GM13977 (cell line): Measurements from ENCODE around the gene SUSD6.
A peak's percentile ranks its signal among the peaks of the same experiment; 100 is the strongest.

Experiments used
- DNase-seq: peaks from one replicate; pipeline ENCODE4 v3.0.0; 2012; ENCODE audit warnings: low spot score
- in situ Hi-C: fragments of 300-500 bp; cut with MboI; formaldehyde crosslinking; loops from one replicate; pipeline ENCODE4 v1.12.0; 2022; ENCODE audit warnings: low sequenced_read_pairs, low pct_unique_long_range_greater_than_20kb, mixed read lengths, inconsistent platforms; ENCODE audit not compliant: unreplicated experiment
- TF ChIP-seq, protein P1 (sequence below): IDR thresholded peaks from 2 replicates; pipeline ENCODE4 v1.5.1; 2012; ENCODE audit warnings: mild to moderate bottlenecking, control low read depth; ENCODE audit not compliant: insufficient read depth; ENCODE audit errors: extremely low read depth, missing control alignments

SUSD6 gene

DNA sequence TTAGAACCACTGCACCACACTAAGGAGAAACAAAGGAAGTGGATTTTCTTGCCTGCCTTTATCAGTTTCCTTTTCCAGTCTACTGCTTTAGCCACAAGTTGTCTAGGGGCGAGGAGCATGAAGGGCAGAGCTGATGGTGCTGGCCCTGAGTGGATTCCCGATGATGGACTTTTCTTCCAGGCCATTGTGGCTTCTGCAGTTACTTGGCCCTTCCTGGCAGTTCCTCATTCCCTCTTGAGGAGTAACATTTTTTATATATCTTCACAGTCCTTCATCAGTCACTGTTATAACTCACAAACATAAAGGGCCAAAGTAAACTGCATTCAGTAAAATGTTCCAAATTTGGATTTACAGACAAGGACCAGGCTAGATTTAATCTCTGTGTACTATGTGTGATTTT lies 94.3 kb downstream of the SUSD6 start:
- TF ChIP-seq, protein P1, sequence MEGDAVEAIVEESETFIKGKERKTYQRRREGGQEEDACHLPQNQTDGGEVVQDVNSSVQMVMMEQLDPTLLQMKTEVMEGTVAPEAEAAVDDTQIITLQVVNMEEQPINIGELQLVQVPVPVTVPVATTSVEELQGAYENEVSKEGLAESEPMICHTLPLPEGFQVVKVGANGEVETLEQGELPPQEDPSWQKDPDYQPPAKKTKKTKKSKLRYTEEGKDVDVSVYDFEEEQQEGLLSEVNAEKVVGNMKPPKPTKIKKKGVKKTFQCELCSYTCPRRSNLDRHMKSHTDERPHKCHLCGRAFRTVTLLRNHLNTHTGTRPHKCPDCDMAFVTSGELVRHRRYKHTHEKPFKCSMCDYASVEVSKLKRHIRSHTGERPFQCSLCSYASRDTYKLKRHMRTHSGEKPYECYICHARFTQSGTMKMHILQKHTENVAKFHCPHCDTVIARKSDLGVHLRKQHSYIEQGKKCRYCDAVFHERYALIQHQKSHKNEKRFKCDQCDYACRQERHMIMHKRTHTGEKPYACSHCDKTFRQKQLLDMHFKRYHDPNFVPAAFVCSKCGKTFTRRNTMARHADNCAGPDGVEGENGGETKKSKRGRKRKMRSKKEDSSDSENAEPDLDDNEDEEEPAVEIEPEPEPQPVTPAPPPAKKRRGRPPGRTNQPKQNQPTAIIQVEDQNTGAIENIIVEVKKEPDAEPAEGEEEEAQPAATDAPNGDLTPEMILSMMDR: no peak
- in situ Hi-C loops: loop anchor here (25.0 kb wide), 1 partner anchor 468 kb away; no protein-coding TSS in a partner anchor
- no peak for DNase-seq

DNA sequence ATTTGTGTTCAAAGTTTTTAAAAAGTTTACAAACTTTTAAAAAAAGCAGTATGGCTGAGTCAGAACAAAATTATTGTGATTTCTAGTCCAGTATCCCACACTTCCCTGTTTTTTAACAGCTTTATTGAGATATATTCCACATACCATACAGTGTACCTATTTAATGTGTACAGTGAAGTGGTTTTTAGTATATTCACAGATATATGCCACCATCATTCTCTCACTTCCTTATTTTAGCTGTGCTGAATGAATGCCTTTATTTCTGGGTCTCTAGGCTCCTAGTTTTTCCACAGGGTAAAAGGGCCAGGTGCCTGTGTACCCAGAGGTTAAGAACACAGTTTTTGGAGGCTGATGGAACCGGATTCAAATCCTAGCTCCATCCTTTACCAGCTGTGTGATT lies 96.7 kb downstream of the SUSD6 start:
- in situ Hi-C loops: loop anchor here (25.0 kb wide), 1 partner anchor 471 kb away; no protein-coding TSS in a partner anchor
- DNase-seq: no peak

DNA sequence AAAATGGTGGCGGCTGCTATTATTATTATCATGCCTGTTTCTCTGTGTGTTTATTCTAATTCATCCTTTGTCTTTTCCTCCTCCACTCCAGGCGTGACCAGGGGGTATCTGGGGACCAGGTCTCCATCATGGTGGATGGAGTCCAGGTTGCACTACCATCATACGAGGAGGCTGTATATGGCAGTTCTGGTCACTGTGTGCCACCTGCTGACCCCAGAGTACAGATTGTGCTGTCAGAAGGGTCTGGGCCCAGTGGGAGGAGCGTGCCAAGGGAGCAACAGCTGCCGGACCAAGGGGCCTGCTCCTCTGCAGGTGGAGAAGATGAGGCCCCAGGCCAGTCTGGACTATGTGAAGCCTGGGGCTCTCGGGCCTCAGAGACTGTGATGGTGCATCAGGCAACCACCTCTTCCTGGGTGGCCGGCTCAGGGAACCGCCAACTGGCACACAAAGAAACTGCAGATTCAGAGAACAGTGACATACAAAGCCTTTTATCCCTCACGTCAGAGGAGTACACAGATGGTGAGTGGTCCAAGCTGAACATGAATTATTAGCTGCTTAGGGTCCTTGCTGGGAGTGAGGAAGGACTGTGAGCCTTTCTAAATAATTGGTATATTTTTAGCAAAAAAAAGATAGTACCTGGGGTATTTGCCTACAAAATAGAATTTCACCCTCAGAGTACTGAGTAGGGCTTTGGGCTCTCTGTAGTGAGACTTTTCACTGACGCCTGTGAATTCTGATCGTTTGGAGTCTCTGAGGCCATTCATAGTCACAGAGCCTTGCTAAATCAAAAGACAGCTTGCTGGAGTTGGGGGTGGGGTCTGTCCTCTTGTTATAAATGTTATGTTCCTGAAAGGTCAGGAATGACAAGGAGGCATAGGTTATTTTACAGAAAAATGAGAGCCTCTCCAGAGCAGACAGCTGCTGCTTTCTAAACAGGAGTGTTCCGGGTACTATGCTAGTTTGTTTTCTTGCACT lies 97.5 kb downstream of the SUSD6 start:
- DNase-seq: no peak
- TF ChIP-seq, protein P1: peak; percentile 14
- in situ Hi-C loops: loop anchor here (25.0 kb wide), 1 partner anchor 472 kb away; no protein-coding TSS in a partner anchor

More for the DNA sequence above, 96.7 kb downstream of the SUSD6 start:
- TF ChIP-seq, protein P1: no peak

DNA sequence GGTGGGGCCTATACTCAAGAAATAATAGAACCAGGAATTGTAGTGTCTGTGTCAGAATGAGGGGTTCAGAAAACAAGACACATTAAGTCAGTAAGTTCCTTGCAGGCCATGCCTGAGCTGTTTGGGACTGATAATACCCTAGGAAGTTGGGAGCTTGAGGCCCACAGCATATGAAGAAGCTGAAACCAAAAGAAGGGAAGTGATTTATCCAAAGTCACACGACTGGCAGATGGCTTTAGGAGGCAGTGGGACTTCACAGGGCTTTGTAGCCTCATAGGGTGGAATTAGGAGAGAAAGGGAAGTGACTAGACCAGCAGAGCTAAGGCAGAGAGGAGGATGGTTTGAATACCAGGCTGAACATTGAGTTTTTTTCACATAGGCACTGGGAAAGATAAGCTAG lies 99.0 kb downstream of the SUSD6 start:
- DNase-seq: no peak
- in situ Hi-C loops: loop anchor here (25.0 kb wide), 1 partner anchor 473 kb away; no protein-coding TSS in a partner anchor
- TF ChIP-seq, protein P1: no peak

DNA sequence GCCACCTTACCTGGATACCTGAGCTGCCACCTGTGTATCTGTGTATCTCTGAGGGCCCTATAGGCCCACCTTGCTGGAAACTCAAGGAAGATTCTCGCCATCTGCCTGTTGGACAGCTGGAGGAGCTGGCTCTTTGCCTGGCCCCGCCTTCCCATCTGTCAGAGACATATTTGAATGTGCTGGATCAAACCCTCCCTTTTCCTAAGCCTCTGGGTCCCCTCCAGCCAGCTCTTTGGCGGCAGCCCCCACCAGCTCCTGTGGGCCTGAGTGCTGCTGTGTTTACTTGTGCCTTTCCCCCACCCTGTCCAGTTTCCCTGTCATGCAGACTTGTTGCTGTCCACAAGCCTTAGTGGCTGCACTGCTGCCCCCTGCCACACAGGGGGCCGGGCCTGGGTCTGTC lies 99.7 kb downstream of the SUSD6 start:
- no peak for DNase-seq
- in situ Hi-C loops: loop anchor here (25.0 kb wide), 1 partner anchor 474 kb away; no protein-coding TSS in a partner anchor
- TF ChIP-seq, protein P1: no peak

DNA sequence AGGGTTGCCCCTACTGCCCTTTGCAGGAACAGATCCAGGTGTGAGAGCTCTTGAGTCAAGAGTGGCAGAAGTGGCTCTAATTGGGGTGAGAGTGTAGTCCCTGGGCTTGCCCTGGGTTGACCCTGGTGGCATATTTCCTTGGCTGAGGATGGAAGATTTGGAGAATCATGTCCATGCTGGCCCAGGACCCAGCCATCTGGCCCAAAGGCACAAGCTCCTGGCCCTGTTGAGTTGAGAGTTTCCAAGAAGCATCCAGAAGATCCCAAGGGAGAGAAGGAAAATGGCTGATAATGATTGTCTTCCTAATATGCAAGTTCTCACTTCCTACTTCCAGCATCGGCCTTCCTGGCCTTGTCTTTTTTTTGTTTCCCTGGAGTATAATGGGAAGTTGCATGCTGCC lies 100.1 kb downstream of the SUSD6 start:
- in situ Hi-C loops: loop anchor here (25.0 kb wide), 1 partner anchor 474 kb away; no protein-coding TSS in a partner anchor
- TF ChIP-seq, protein P1: no peak
- DNase-seq: no peak
